Measurements from ENCODE around the gene RCCD1. TPM values are rescaled to one million over a fixed set of nuclear protein-coding genes. Genes with fewer than 3 reads are reported as not detected.

Gene RCCD1
- total RNA-seq, 1 experiment from 2014 or later = 51.5 TPM

DNA sequence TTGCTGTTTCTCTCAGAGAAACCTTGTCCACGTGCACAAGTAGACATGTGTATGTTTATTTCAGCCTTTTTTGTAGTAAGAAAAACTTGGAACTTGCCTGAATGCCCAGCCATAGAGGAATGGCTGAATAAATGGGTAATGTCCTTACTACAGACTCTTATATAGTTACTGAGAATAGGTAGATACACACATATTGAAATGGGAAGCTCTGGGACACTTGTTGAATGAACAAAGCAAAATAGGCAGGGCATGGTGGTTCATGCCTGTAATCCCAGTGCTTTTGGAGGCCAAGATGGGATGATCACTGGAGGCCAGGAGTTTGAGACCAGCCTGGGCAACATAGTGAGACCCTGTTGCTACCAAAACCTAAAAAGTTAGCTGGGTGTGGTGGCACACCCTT, 17.9 kb upstream of the RCCD1 start:
- no peaks in the 10 kb centered on the region for H3K27me3 ChIP-seq (ENCODE audit: insufficient read depth, low read depth)
- BruUV-seq (replicated peaks) = no TSS peak
- peaks cover 8% of the 10 kb centered on the region; the same call in 1 of the 2 replicates for H3K4me1 ChIP-seq (replicated peaks; ENCODE audit: insufficient read depth)
- ChIA-PET POLR2A (ENCODE audit: unreplicated experiment) (interaction anchor here (0.6 kb wide), 1 partner anchor 476 kb away, joined by 4 read pairs; no protein-coding TSS in a partner anchor), CTCF (interaction anchor here (0.6 to 0.7 kb wide), 2 partner anchors 19 to 73 kb away, joined by 3 to 10 read pairs; no protein-coding TSS in a partner anchor)
- peaks cover 9% of the 10 kb centered on the region; the same call in 1 of the 2 replicates for H3K36me3 ChIP-seq (ENCODE audit: low read depth)
- no peak overlapping the region for H2AFZ ChIP-seq
- no peak overlapping the region for H3K4me3 ChIP-seq
- H3K4me2 ChIP-seq = peak overlapping the region; percentile 83
- H3K9me2 ChIP-seq (ENCODE audit: insufficient read depth) = no peaks in the 10 kb centered on the region
- intact Hi-C loops (cut with micrococcal nuclease; ENCODE audit: unreplicated experiment) = loop anchor here (10.0 kb wide), 1 partner anchor 452 kb away; no protein-coding TSS in a partner anchor
- TF ChIP-seq CTCF (conservative IDR thresholded peaks at IDR 0.05) (no peak), EZH2 (IDR thresholded peaks at IDR 0.05; ENCODE audit: low read depth) (no peak)
- no peak for DNase-seq
- no peak overlapping the region for H3K27ac ChIP-seq
- peaks cover 6% of the 10 kb centered on the region; the same call in 1 of the 2 replicates for H3F3A ChIP-seq (ENCODE audit: insufficient read depth, low read depth)
- peaks cover 11% of the 10 kb centered on the region for H3K79me2 ChIP-seq (ENCODE audit: low read depth)
- H4K20me1 ChIP-seq (ENCODE audit: insufficient read depth) = no peaks in the 10 kb centered on the region
- no peaks in the 10 kb centered on the region for H3K9me3 ChIP-seq (ENCODE audit: insufficient read depth, low read depth)

DNA sequence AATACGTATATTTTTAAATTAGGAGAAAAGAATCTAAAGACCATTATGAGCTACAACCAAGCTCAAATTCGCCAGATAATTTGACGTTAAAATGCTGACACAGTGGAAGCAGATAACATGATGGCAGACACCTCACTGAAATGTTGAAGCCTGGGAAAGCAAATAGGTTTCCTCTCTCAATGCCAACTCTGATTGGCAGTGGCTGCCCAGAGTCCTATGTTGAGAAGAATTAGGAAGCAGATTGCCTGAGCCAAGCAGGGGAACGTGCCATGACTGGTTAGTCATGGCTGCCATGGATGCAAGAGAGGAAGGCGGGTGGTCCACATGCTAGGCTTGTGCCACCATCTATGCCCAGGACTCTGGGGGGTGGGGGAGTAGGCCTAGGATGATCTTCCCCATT, 16.4 kb upstream of the RCCD1 start:
- Histone ChIP-seq H2AFZ (no peak overlapping the region), H3K4me2 (no peak overlapping the region), H3K79me2 (ENCODE audit: low read depth) (peaks cover 11% of the 10 kb centered on the region), H4K20me1 (ENCODE audit: insufficient read depth) (no peaks in the 10 kb centered on the region), H3F3A (ENCODE audit: insufficient read depth, low read depth) (peaks cover 2% of the 10 kb centered on the region; the same call in 1 of the 2 replicates), H3K9me2 (ENCODE audit: insufficient read depth) (no peaks in the 10 kb centered on the region), H3K4me1 (replicated peaks; ENCODE audit: insufficient read depth) (peaks cover 8% of the 10 kb centered on the region; the same call in 1 of the 2 replicates), H3K4me3 (no peak overlapping the region), H3K9me3 (ENCODE audit: insufficient read depth, low read depth) (no peaks in the 10 kb centered on the region), H3K36me3 (ENCODE audit: low read depth) (peaks cover 9% of the 10 kb centered on the region; the same call in 1 of the 2 replicates), H3K27ac (no peak overlapping the region), H3K27me3 (ENCODE audit: insufficient read depth, low read depth) (no peaks in the 10 kb centered on the region)
- ChIA-PET CTCF (no interaction called here), POLR2A (ENCODE audit: unreplicated experiment) (interaction anchor here (0.6 kb wide), 1 partner anchor 23 kb away, joined by 3 read pairs; no protein-coding TSS in a partner anchor)
- TF ChIP-seq CTCF (conservative IDR thresholded peaks at IDR 0.05) = no peak
- no peak for TF ChIP-seq EZH2 (IDR thresholded peaks at IDR 0.05; ENCODE audit: low read depth)
- BruUV-seq (replicated peaks) = no TSS peak
- intact Hi-C loops (cut with micrococcal nuclease; ENCODE audit: unreplicated experiment) = loop anchor here (10.0 kb wide), 1 partner anchor 453 kb away; no protein-coding TSS in a partner anchor
- no peak for DNase-seq

DNA sequence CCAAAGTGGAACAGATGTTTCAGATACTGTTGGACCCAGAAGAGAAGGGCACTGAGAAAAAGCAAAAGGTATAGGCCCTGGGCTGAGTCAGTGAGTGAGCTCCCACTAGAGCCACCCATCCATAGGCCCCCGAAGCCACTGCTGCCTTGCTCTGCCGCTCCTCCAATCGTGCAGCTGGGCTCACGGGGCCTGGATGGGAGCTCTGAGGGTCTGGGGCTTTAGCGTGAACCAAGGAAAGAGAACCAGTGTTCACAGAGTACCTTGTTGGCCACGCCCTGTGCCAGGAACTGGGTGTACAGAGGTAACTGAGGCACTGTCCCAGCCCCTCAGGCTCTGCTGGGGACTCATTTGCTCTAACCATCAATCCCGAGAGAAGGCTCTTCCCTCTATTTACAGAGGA, 14.9 kb upstream of the RCCD1 start:
- no peaks in the 10 kb centered on the region for H3K9me3 ChIP-seq (ENCODE audit: insufficient read depth, low read depth)
- H3K4me2 ChIP-seq = no peak overlapping the region
- ChIA-PET POLR2A (ENCODE audit: unreplicated experiment) (interaction anchor here (0.6 kb wide), 1 partner anchor 701 kb away, joined by 8 read pairs; no protein-coding TSS in a partner anchor), CTCF (no interaction called here)
- intact Hi-C loops (cut with micrococcal nuclease; ENCODE audit: unreplicated experiment) = loop anchor here (10.0 kb wide), 1 partner anchor 455 kb away; no protein-coding TSS in a partner anchor
- H3K9me2 ChIP-seq (ENCODE audit: insufficient read depth) = no peaks in the 10 kb centered on the region
- no peak overlapping the region for H2AFZ ChIP-seq
- no peak for DNase-seq
- H3K36me3 ChIP-seq (ENCODE audit: low read depth) = peaks cover 9% of the 10 kb centered on the region; the same call in 1 of the 2 replicates
- no peak overlapping the region for H3K4me3 ChIP-seq
- no peak overlapping the region for H3K27ac ChIP-seq
- H3F3A ChIP-seq (ENCODE audit: insufficient read depth, low read depth) = peaks cover 2% of the 10 kb centered on the region; the same call in 1 of the 2 replicates
- no peaks in the 10 kb centered on the region for H3K27me3 ChIP-seq (ENCODE audit: insufficient read depth, low read depth)
- H3K4me1 ChIP-seq (replicated peaks; ENCODE audit: insufficient read depth) = peaks cover 4% of the 10 kb centered on the region; the same call in 1 of the 2 replicates
- no peaks in the 10 kb centered on the region for H4K20me1 ChIP-seq (ENCODE audit: insufficient read depth)
- H3K79me2 ChIP-seq (ENCODE audit: low read depth) = peaks cover 11% of the 10 kb centered on the region
- no TSS peak for BruUV-seq (replicated peaks)
- TF ChIP-seq CTCF (conservative IDR thresholded peaks at IDR 0.05) = no peak

All from PC-9 (cell line).